ENCODE results near the gene ROGDI. TPM values are rescaled to one million over a fixed set of nuclear protein-coding genes. Genes with fewer than 3 reads are reported as not detected.

ROGDI gene
- total RNA-seq, 2 donors from 2014 or later: 21.8 to 25.9 TPM

- ATAC-seq (no peak), DNase-seq (peak; percentile 25 to 37 (median 31))
- no peak overlapping the region for H3K4me3 ChIP-seq
- peaks cover 0 to 7% of the 10 kb centered on the region in 2 donors for H3K36me3 ChIP-seq (replicated peaks in 1 of 2; ENCODE audit: insufficient read depth in 1 of 2, low read depth in 2 of 2)
- no peaks in the 10 kb centered on the region for H3K9me3 ChIP-seq
- no peak for TF ChIP-seq POLR2A (IDR thresholded peaks at IDR 0.05)
- TF ChIP-seq CTCF (IDR thresholded peaks at IDR 0.05): no peak
- intact Hi-C loops (cut with DNase I): no loop called here
- H3K27me3 ChIP-seq: no peaks in the 10 kb centered on the region
- peak overlapping the region; percentile 72 to 87 (median 79) for H3K27ac ChIP-seq
- WGBS, 2 donors: 31 to 45% methylated on average over 17 of the region's 17 CpGs
- H3K4me1 ChIP-seq: peaks cover 27% of the 10 kb centered on the region
Observed at GRCh38 chr16:4767872-4768548, 34.4 kb downstream of the ROGDI start.

- TF ChIP-seq POLR2A (IDR thresholded peaks at IDR 0.05) (peak; percentile 25 to 70 (median 70)), CTCF (IDR thresholded peaks at IDR 0.05) (peak in 1 of 7 experiments; percentile 14)
- peak within 1 kb of the TSS; percentile 55 to 96 for H3K4me3 ChIP-seq
- intact Hi-C loops (cut with DNase I): no loop called here
- no peaks in the 10 kb centered on the region for H3K27me3 ChIP-seq
- 2 to 24% methylated on average over 12 to 69 of the region's 72 CpGs for WGBS, 2 donors
- H3K36me3 ChIP-seq (replicated peaks in 1 of 2; ENCODE audit: insufficient read depth in 1 of 2, low read depth in 2 of 2): peaks cover 0 to 10% of the 10 kb centered on the region in 2 donors
- DNase-seq: peak; percentile 98 to 99 (median 98)
- H3K9me3 ChIP-seq: no peaks in the 10 kb centered on the region
- peak within 1 kb of the TSS; percentile 72 to 87 (median 79) for H3K27ac ChIP-seq
- peak; percentile 91 for ATAC-seq
- peaks cover 27% of the 10 kb centered on the region for H3K4me1 ChIP-seq
Observed at GRCh38 chr16:4766875-4767628, 35.4 kb downstream of the ROGDI start, which contains the start of gene ZNF500. Gene ZNF500, minus strand, starts transcription at chr16:4767162. Its CDS starts 1,184 bp downstream, at chr16:4765978.

- Histone ChIP-seq H3K27me3 (no peaks in the 10 kb centered on the region), H3K4me1 (peaks cover 27% of the 10 kb centered on the region), H3K36me3 (replicated peaks in 1 of 2; ENCODE audit: insufficient read depth in 1 of 2, low read depth in 2 of 2) (peaks cover 0 to 13% of the 10 kb centered on the region in 2 donors), H3K4me3 (peak overlapping the region in 1 of 2 donors; percentile 96), H3K9me3 (no peaks in the 10 kb centered on the region), H3K27ac (peak overlapping the region in 2 of 4 donors; percentile 86 to 87)
- no peak for TF ChIP-seq CTCF (IDR thresholded peaks at IDR 0.05)
- TF ChIP-seq POLR2A (IDR thresholded peaks at IDR 0.05): no peak
- intact Hi-C loops (cut with DNase I): no loop called here
- DNase-seq (no peak), ATAC-seq (no peak)
- WGBS, 2 donors: 64 to 76% methylated on average over 9 to 24 of the region's 26 CpGs
Observed at GRCh38 chr16:4765511-4766474, 36.6 kb downstream of the ROGDI start.

GRCh38 chr16:4763791-4764190 lies 38.6 kb downstream of the ROGDI start:
- Histone ChIP-seq H3K27ac (no peak overlapping the region), H3K4me3 (no peak overlapping the region), H3K4me1 (peaks cover 23% of the 10 kb centered on the region), H3K36me3 (replicated peaks in 1 of 2; ENCODE audit: insufficient read depth in 1 of 2, low read depth in 2 of 2) (peaks cover 0 to 26% of the 10 kb centered on the region in 2 donors), H3K27me3 (no peaks in the 10 kb centered on the region), H3K9me3 (no peaks in the 10 kb centered on the region)
- ATAC-seq (no peak), DNase-seq (no peak)
- TF ChIP-seq CTCF (IDR thresholded peaks at IDR 0.05) (no peak), POLR2A (IDR thresholded peaks at IDR 0.05) (no peak)
- intact Hi-C loops (cut with DNase I): no loop called here
- 85 to 88% methylated on average over 7 of the region's 7 CpGs for WGBS, 2 donors

Data from body of pancreas (tissue), 4 donors.